AG09309 (cell line): Measurements from ENCODE around the gene CERT1.

Source experiments
- DNase-seq: peaks from one replicate; pipeline ENCODE4 v3.0.0-alpha.2; 2010; ENCODE audit warnings: low read depth
- H3K4me3 ChIP-seq: 2 replicates; pipeline ENCODE4 v1.5.1; 2011; ENCODE audit warnings: mild to moderate bottlenecking, low read depth, low read length, moderate library complexity; ENCODE audit not compliant: control insufficient read depth
- CTCF ChIP-seq: IDR thresholded peaks from 2 replicates; pipeline ENCODE4 v1.5.1; 2011; ENCODE audit warnings: mild to moderate bottlenecking, low read depth, low read length, inconsistent platforms; ENCODE audit not compliant: insufficient read depth, control insufficient read depth; ENCODE audit errors: missing control alignments

CERT1 gene

GRCh38 chr5:75484605-75485004, 26.8 kb downstream of the CERT1 start:
- no peak for TF ChIP-seq CTCF
- no peak for DNase-seq
- no peak overlapping the region for H3K4me3 ChIP-seq

- no peak for DNase-seq
- TF ChIP-seq CTCF: no peak
- H3K4me3 ChIP-seq: no peak overlapping the region
Observed at GRCh38 chr5:75482482-75482881, 28.9 kb downstream of the CERT1 start.

GRCh38 chr5:75481024-75481423, 30.4 kb downstream of the CERT1 start:
- no peak for TF ChIP-seq CTCF
- no peak overlapping the region for H3K4me3 ChIP-seq
- no peak for DNase-seq

- no peak for DNase-seq
- H3K4me3 ChIP-seq: no peak overlapping the region
- TF ChIP-seq CTCF: no peak
Observed at GRCh38 chr5:75475364-75475763, 36.1 kb downstream of the CERT1 start.

- no peak overlapping the region for H3K4me3 ChIP-seq
- TF ChIP-seq CTCF: no peak
- no peak for DNase-seq
Observed at GRCh38 chr5:75473463-75473862, 38.0 kb downstream of the CERT1 start.

- H3K4me3 ChIP-seq: no peak overlapping the region
- DNase-seq: no peak
- no peak for TF ChIP-seq CTCF
Observed at GRCh38 chr5:75472973-75473372, 38.5 kb downstream of the CERT1 start.

GRCh38 chr5:75471193-75471592, 40.2 kb downstream of the CERT1 start:
- H3K4me3 ChIP-seq: no peak overlapping the region
- TF ChIP-seq CTCF: no peak
- no peak for DNase-seq
